Activated CD8-positive, alpha-beta memory T cell treated with anti-CD3 and anti-CD28 coated beads for 36 hours (primary cell): Measurements from ENCODE around the gene SOX18. TPM values are rescaled to one million over a fixed set of nuclear protein-coding genes. Genes with fewer than 3 reads are reported as not detected.

Experiments
- CTCF ChIA-PET: fragments of 350-600 bp; sonication (Branson Sonifier 250); formaldehyde crosslinking; loops from one replicate; lab custom pipeline; 2021; ENCODE audit warnings: antibody characterized with exemption; lab: Charles Lee
- POLR2A ChIA-PET: fragments of 350-600 bp; sonication (Branson Sonifier 250); formaldehyde crosslinking; loops from one replicate; lab custom pipeline; 2021; ENCODE audit warnings: antibody characterized with exemption; lab: Charles Lee
- total RNA-seq, 2 experiments: library from RNA; stranded (reverse); gene quantifications; one replicate each; pipeline ENCODE4 v1.2.3, GENCODE V29; 2021

Gene SOX18
- total RNA-seq, 2 experiments from 2014 or later, result not detected

- CTCF ChIA-PET, result interaction anchor here (1.6 to 6.7 kb wide), 3 partner anchors 10 to 37 kb away, joined by 3 to 67 read pairs (median 7); no protein-coding TSS in a partner anchor
- POLR2A ChIA-PET, result interaction anchor here (1.1 to 1.5 kb wide), 2 partner anchors 106 to 541 kb away, joined by 4 read pairs; partner anchors contain the start of genes PPDPF and UCKL1
Measured at GRCh38 chr20:64062276-64062595, 12.8 kb upstream of the SOX18 start.

- ChIA-PET POLR2A (no interaction called here), CTCF (interaction anchor here (0.7 to 6.7 kb wide), 2 partner anchors 19 to 185 kb away, joined by 4 to 67 read pairs; no protein-coding TSS in a partner anchor)
Measured at GRCh38 chr20:64058536-64058935, 9.1 kb upstream of the SOX18 start.

- ChIA-PET CTCF (interaction anchor here (0.6 to 6.7 kb wide), 11 partner anchors 14 to 167 kb away, joined by 3 to 67 read pairs (median 3); partner anchors contain the start of genes PRPF6, SAMD10 and UCKL1), POLR2A (no interaction called here)
Measured at GRCh38 chr20:64057628-64058498, 8.4 kb upstream of the SOX18 start.

- ChIA-PET POLR2A (no interaction called here), CTCF (interaction anchor here (0.6 to 6.7 kb wide), 11 partner anchors 14 to 168 kb away, joined by 3 to 67 read pairs (median 3); partner anchors contain the start of genes PRPF6, SAMD10 and UCKL1)
Measured at GRCh38 chr20:64056889-64057627, 7.6 kb upstream of the SOX18 start.

GRCh38 chr20:64056639-64056888 is 7.1 kb upstream of the SOX18 start:
- ChIA-PET CTCF (interaction anchor here (6.7 kb wide), 1 partner anchor 17 kb away, joined by 67 read pairs; no protein-coding TSS in a partner anchor), POLR2A (no interaction called here)

- POLR2A ChIA-PET, result no interaction called here
- CTCF ChIA-PET, result no interaction called here
Measured at GRCh38 chr20:64055893-64056638, 6.6 kb upstream of the SOX18 start.

GRCh38 chr20:64055396-64055892 is 6.0 kb upstream of the SOX18 start:
- ChIA-PET POLR2A (no interaction called here), CTCF (interaction anchor here (1.1 kb wide), 1 partner anchor 17 kb away, joined by 3 read pairs; no protein-coding TSS in a partner anchor)

- ChIA-PET POLR2A (no interaction called here), CTCF (interaction anchor here (0.6 to 4.1 kb wide), 5 partner anchors 13 to 35 kb away, joined by 3 to 17 read pairs (median 3); no protein-coding TSS in a partner anchor)
Measured at GRCh38 chr20:64053841-64054661, 4.6 kb upstream of the SOX18 start.

GRCh38 chr20:64052987-64053840 is 3.8 kb upstream of the SOX18 start:
- POLR2A ChIA-PET, result no interaction called here
- CTCF ChIA-PET, result interaction anchor here (0.6 to 4.1 kb wide), 4 partner anchors 9 to 69 kb away, joined by 3 to 17 read pairs (median 6); no protein-coding TSS in a partner anchor

GRCh38 chr20:64052326-64052722 is 2.9 kb upstream of the SOX18 start:
- ChIA-PET POLR2A (no interaction called here), CTCF (interaction anchor here (0.6 to 4.1 kb wide), 3 partner anchors 9 to 70 kb away, joined by 3 to 17 read pairs (median 7); no protein-coding TSS in a partner anchor)

- POLR2A ChIA-PET, result no interaction called here
- CTCF ChIA-PET, result interaction anchor here (1.5 to 4.1 kb wide), 3 partner anchors 8 to 13 kb away, joined by 5 to 17 read pairs (median 7); no protein-coding TSS in a partner anchor
Measured at GRCh38 chr20:64051561-64052325, 2.3 kb upstream of the SOX18 start.

- CTCF ChIA-PET, result interaction anchor here (1.5 to 4.1 kb wide), 3 partner anchors 9 to 12 kb away, joined by 5 to 17 read pairs (median 7); no protein-coding TSS in a partner anchor
- POLR2A ChIA-PET, result no interaction called here
Measured at GRCh38 chr20:64051033-64051452, 1.6 kb upstream of the SOX18 start.

- ChIA-PET CTCF (interaction anchor here (0.6 to 4.1 kb wide), 5 partner anchors 9 to 512 kb away, joined by 3 to 17 read pairs (median 3); no protein-coding TSS in a partner anchor), POLR2A (no interaction called here)
Measured at GRCh38 chr20:64050261-64051032, 1.0 kb upstream of the SOX18 start.

GRCh38 chr20:64049878-64050260 is 430 bp upstream of the SOX18 start:
- CTCF ChIA-PET, result interaction anchor here (0.6 to 4.1 kb wide), 5 partner anchors 10 to 512 kb away, joined by 3 to 17 read pairs (median 3); no protein-coding TSS in a partner anchor
- POLR2A ChIA-PET, result no interaction called here

- POLR2A ChIA-PET, result no interaction called here
- CTCF ChIA-PET, result interaction anchor here (1.2 kb wide), 1 partner anchor 11 kb away, joined by 3 read pairs; no protein-coding TSS in a partner anchor
Measured at GRCh38 chr20:64048402-64049044, 916 bp downstream of the SOX18 start.
